Measurements from ENCODE around the gene GNG12. TPM values are rescaled to one million over a fixed set of nuclear protein-coding genes. Genes with fewer than 3 reads are reported as not detected.

Gene GNG12
- total RNA-seq, 2 experiments from 2014 or later = not detected

- CTCF ChIA-PET = no interaction called here
- DNase-seq (no peak), ATAC-seq (no peak)
- TF ChIP-seq CTCF (IDR thresholded peaks at IDR 0.05) = no peak
- Mint-ChIP-seq H3K4me1 (ENCODE audit: low read depth) (no peaks in the 10 kb centered on the region), H3K36me3 (ENCODE audit: low read depth) (no peaks in the 10 kb centered on the region), H3K4me3 (no peak overlapping the region), H3K27me3 (peaks cover 8% of the 10 kb centered on the region), H3K27ac (no peak overlapping the region), H3K9me3 (no peaks in the 10 kb centered on the region)
- POLR2A ChIA-PET = no interaction called here
- intact Hi-C loops (cut with micrococcal nuclease) = no loop called here
Observed at GRCh38 chr1:67825591-67825990, 7.7 kb downstream of the GNG12 start.

DNA sequence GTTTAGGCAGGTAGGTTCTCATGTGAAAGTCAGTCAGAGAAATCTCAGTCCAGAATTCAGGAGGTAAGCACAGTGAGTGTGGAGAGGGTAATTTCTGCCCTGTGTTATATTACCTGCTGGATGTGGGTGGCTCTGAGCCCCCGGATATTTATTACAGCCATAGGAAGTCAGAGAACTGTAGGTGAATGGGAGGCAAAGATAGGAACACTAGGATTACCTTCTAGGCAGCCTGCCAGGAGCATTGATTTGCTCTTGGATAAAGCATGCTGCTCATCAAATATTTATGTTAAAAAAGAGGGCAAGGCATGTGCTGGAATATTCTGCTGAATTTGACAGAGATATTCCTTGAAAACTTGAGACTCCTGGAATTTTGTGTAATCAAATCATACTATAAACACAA, 8.5 kb downstream of the GNG12 start:
- no peak overlapping the region for H3K4me3 Mint-ChIP-seq
- POLR2A ChIA-PET = no interaction called here
- no peak for TF ChIP-seq CTCF (IDR thresholded peaks at IDR 0.05)
- ATAC-seq = no peak
- no peaks in the 10 kb centered on the region for H3K4me1 Mint-ChIP-seq (ENCODE audit: low read depth)
- no peaks in the 10 kb centered on the region for H3K9me3 Mint-ChIP-seq
- no peaks in the 10 kb centered on the region for H3K36me3 Mint-ChIP-seq (ENCODE audit: low read depth)
- intact Hi-C loops (cut with micrococcal nuclease) = no loop called here
- no peak for DNase-seq
- CTCF ChIA-PET = interaction anchor here (0.7 kb wide), 1 partner anchor 64 kb away, joined by 3 read pairs; no protein-coding TSS in a partner anchor
- peaks cover 6% of the 10 kb centered on the region for H3K27me3 Mint-ChIP-seq
- H3K27ac Mint-ChIP-seq = no peak overlapping the region

DNA sequence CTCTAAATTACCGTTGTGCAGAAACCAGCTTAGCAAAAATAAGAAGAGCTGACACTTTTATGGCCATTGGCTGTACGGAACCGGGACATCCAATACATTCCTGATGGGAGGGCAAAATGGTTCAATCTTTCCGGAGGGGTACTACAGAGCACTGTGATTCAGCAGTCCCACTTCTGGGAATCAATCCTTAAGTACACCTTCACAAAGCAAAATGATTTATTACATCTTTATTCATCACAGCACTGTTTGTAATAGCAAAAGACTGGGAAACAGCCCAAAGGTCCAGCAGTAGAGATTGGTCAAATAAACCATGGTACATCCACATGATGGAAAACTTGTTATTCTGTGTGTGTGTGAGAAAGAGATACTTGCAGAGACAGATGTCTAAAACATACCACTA, 9.7 kb downstream of the GNG12 start:
- POLR2A ChIA-PET = no interaction called here
- ATAC-seq (no peak), DNase-seq (no peak)
- H3K4me3 Mint-ChIP-seq = no peak overlapping the region
- H3K4me1 Mint-ChIP-seq (ENCODE audit: low read depth) = no peaks in the 10 kb centered on the region
- CTCF ChIA-PET = no interaction called here
- no peak overlapping the region for H3K27ac Mint-ChIP-seq
- no peaks in the 10 kb centered on the region for H3K36me3 Mint-ChIP-seq (ENCODE audit: low read depth)
- H3K9me3 Mint-ChIP-seq = no peaks in the 10 kb centered on the region
- intact Hi-C loops (cut with micrococcal nuclease) = no loop called here
- H3K27me3 Mint-ChIP-seq = peaks cover 7% of the 10 kb centered on the region
- no peak for TF ChIP-seq CTCF (IDR thresholded peaks at IDR 0.05)

- no peak overlapping the region for H3K4me3 Mint-ChIP-seq
- H3K27ac Mint-ChIP-seq = no peak overlapping the region
- ChIA-PET CTCF (interaction anchor here (0.7 to 0.8 kb wide), 2 partner anchors 55 to 61 kb away, joined by 3 to 5 read pairs; no protein-coding TSS in a partner anchor), POLR2A (no interaction called here)
- intact Hi-C loops (cut with micrococcal nuclease) = no loop called here
- TF ChIP-seq CTCF (IDR thresholded peaks at IDR 0.05) = no peak
- no peaks in the 10 kb centered on the region for H3K9me3 Mint-ChIP-seq
- ATAC-seq = no peak
- DNase-seq = no peak
- no peaks in the 10 kb centered on the region for H3K36me3 Mint-ChIP-seq (ENCODE audit: low read depth)
- peaks cover 12% of the 10 kb centered on the region for H3K27me3 Mint-ChIP-seq
- no peaks in the 10 kb centered on the region for H3K4me1 Mint-ChIP-seq (ENCODE audit: low read depth)
Observed at GRCh38 chr1:67821263-67821662, 12.0 kb downstream of the GNG12 start.

DNA sequence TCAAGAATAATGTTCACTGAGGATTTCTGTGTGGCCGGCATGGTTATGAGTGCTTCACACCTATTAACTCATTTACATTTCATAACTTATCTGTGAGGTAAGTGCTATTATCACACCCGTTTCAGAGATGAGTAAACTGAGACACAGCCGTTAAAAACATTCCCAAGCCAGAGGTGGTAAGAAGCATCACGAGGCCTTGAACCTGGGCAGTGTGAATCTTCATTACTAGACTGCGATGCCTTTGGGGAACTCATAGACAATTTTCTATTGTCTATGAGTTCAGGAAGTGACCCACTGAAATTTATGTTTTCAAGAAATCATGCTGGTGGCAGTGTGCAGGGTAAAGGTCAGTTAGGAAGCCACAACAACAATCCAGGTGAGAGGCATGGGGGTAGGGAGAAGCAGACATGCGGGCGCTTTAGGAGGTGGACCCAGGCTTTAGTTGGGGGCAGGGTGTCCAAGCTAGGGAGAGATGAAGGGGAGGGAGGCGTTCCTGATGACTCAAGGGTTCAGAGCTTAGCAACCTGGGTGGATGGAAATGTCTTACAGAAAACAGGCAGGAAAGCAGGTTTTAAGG, 14.5 kb downstream of the GNG12 start:
- H3K27me3 Mint-ChIP-seq = peaks cover 12% of the 10 kb centered on the region
- H3K4me1 Mint-ChIP-seq (ENCODE audit: low read depth) = no peaks in the 10 kb centered on the region
- H3K27ac Mint-ChIP-seq = no peak overlapping the region
- H3K36me3 Mint-ChIP-seq (ENCODE audit: low read depth) = no peaks in the 10 kb centered on the region
- ATAC-seq (no peak), DNase-seq (no peak)
- POLR2A ChIA-PET = no interaction called here
- no peaks in the 10 kb centered on the region for H3K9me3 Mint-ChIP-seq
- no peak overlapping the region for H3K4me3 Mint-ChIP-seq
- CTCF ChIA-PET = interaction anchor here (1.4 kb wide), 1 partner anchor 53 kb away, joined by 6 read pairs; no protein-coding TSS in a partner anchor
- TF ChIP-seq CTCF (IDR thresholded peaks at IDR 0.05) = no peak
- intact Hi-C loops (cut with micrococcal nuclease) = no loop called here
